Breast epithelium (tissue), 3 donors: ENCODE data around the gene VSIG10L2.

Experiments used
- POLR2AphosphoS5 ChIP-seq, 3 donors: sonication (generic); formaldehyde crosslinking; IDR thresholded peaks; one replicate each; pipeline ENCODE4 v1.6.1; 2017; ENCODE audit warnings: antibody characterized with exemption in 3 of 3
- TF ChIP-seq, protein P1 (sequence below), 3 donors: fragments of 450-650 bp; IDR thresholded peaks; one replicate each; pipeline ENCODE4 v1.5.1; 2016 to 2017; ENCODE audit warnings: antibody characterized with exemption in 3 of 3, mild to moderate bottlenecking in 3 of 3, moderate library complexity in 3 of 3

DNA sequence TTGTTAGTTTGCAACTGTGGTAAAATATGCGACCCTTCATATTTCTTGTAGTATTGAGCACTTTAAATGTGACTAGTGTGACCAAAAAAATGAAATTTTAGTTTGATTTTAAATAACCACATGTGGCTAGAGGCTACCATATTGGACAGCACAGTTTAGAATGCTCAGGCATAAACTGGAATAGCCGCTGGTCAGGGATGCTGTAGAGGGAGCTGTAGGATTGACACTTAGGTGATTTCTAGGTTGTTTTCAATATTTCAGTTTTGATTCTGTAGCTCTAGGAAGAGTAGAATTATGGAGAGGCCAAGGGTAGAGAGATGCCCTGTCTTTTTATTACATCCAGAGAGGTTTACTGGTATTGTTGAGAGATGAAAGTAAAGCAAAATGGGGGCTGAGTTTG lies 10.8 kb upstream of the VSIG10L2 start:
- TF ChIP-seq, protein P1, sequence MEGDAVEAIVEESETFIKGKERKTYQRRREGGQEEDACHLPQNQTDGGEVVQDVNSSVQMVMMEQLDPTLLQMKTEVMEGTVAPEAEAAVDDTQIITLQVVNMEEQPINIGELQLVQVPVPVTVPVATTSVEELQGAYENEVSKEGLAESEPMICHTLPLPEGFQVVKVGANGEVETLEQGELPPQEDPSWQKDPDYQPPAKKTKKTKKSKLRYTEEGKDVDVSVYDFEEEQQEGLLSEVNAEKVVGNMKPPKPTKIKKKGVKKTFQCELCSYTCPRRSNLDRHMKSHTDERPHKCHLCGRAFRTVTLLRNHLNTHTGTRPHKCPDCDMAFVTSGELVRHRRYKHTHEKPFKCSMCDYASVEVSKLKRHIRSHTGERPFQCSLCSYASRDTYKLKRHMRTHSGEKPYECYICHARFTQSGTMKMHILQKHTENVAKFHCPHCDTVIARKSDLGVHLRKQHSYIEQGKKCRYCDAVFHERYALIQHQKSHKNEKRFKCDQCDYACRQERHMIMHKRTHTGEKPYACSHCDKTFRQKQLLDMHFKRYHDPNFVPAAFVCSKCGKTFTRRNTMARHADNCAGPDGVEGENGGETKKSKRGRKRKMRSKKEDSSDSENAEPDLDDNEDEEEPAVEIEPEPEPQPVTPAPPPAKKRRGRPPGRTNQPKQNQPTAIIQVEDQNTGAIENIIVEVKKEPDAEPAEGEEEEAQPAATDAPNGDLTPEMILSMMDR (IDR thresholded peaks at IDR 0.05), result no peak
- TF ChIP-seq POLR2AphosphoS5 (IDR thresholded peaks at IDR 0.05), result no peak
